Stimulated activated CD8-positive, alpha-beta memory T cell treated with anti-CD3 and anti-CD28 coated beads, Interleukin-7, amount 100 ng/mL, for 1 hour (primary cell): ENCODE measurements around the gene SNAP29.
"Not testable (repeated sequence)": the region's sequence is repeated elsewhere in the genome, so short reads cannot be mapped to it uniquely, and the experiment has no call there.

Source experiments
- DNase-seq, 2 donors: peaks; one replicate each; pipeline ENCODE4 v3.0.0-alpha.2; 2020; ENCODE audit warnings: low read depth in 2 of 2

The SNAP29 gene

DNA sequence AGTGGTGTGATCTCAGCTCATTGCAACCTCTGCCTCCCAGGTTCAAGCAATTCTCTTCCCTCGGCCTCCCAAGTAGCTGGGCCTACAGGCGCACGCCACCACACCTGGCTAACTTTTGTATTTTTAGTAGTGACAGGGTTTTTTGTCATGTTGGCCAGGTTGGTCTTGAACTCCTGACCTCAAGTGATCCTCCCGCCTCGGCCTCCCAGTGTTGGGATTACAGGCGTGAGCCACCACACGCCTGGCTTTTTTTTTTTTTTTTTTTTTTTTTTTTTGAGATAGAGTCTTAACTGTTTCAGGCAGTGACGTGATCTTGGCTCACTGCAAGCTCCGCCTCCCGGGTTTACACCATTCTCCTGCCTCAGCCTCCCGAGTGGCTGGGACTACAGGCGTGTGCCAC is 71.6 kb downstream of the SNAP29 start:
- not testable (repeated sequence) for DNase-seq

- no peak for DNase-seq
These were observed 72.4 kb downstream of the SNAP29 start for GRCh38 chr22:20931126-20931654.

GRCh38 chr22:20933910-20934309 is 75.1 kb downstream of the SNAP29 start:
- no peak for DNase-seq

DNA sequence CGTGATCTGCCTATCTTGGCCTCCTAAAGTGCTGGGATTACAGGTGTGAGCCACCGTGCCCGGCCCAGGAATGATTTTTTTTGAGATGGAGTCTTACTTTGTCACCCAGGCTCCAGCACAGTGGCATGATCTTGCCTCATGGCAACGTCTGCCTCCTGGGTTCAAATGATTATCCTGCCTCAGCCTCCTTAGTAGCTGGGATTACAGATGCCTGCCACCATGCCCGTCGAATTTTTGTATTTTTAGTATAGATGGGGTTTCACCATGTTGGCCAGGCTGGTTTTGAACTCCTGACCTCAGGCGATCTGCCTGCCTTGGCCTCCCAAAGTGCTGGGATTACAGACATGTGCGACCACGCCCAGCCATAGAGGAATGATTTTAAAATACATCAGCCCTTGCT is 76.2 kb downstream of the SNAP29 start:
- not testable (repeated sequence) for DNase-seq

- not testable (repeated sequence) for DNase-seq
These were observed 77.2 kb downstream of the SNAP29 start for GRCh38 chr22:20935780-20936539.

GRCh38 chr22:20937031-20937793 is 78.4 kb downstream of the SNAP29 start:
- no peak for DNase-seq

DNA sequence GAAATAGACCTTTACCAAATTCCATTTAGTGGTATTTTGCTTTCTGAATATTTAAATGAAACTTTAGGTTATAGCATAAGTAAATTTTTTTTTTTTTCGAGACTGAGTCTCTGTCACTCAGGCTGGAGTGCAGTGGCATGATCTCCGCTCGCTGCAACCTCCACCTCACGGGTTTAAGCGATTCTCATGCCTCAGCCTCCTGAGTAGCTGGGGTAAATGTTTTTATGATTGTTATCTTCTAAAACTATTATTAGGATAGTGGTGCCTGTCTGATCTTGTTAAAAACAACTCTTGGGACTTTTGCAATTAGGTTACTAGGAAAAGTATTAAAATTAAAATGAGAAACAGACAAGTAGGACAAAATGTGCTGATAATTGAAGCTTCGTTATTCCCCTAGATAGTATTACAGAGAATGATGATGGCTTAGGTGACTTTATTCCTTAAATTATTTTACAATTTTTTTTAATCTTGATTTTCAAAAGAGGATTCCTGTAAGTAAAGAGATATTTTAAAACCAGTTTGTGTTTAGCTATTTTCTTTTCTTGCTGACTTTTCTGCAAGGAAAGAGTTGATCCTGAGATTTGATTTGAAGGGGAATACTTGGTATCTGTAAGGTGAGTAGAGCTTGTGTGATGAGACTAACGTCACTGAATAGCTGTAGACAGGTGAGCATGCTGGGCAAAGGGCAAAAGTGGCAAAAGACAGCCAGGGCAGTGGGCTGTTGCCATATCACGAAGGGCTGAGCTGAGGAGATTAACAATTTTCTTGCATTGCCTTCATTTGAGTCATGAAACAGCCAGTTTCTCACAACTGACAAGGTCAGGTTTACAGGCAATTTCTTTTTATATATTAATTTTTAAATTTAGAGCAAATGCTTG is 79.2 kb downstream of the SNAP29 start:
- no peak for DNase-seq

GRCh38 chr22:20939457-20940185 is 80.8 kb downstream of the SNAP29 start:
- DNase-seq, result not testable (repeated sequence)

DNA sequence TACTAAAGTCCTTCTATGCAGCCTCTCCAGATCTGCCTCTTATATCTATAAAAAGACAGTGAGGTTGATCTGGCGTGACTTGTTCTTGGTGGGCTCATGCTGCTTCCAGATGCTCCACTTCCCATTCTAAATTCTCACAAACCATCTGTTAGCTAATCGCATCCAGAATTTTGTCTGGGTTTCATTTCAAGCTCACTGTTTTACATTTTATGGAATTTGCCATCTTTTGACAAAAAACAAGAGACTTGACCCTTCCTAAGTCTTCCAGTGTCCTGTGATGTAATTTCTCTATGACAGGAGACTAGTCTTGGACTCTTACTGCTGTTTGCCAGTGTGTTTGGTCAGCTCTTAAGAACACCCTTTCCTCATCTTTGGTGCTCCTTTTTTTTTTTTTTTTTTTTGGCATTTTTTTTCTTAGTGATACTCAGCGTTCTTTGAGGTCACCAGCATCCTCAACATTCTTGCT is 81.4 kb downstream of the SNAP29 start:
- DNase-seq, result no peak
